HEK293 (cell line): ENCODE data around the gene SLC6A1.

Source experiments
- CTCF ChIP-seq: fragments of 450-650 bp; formaldehyde crosslinking; IDR thresholded peaks from 2 replicates; pipeline ENCODE4 v1.5.1; 2016; ENCODE audit warnings: missing biosample characterization, missing genetic modification characterization
- FEZF1 ChIP-seq: fragments of 450-650 bp; formaldehyde crosslinking; IDR thresholded peaks from 2 replicates; pipeline ENCODE4 v1.5.1; 2016; ENCODE audit warnings: missing biosample characterization, missing genetic modification characterization
- INSM2 ChIP-seq: fragments of 450-650 bp; formaldehyde crosslinking; IDR thresholded peaks from 2 replicates; pipeline ENCODE4 v1.5.1; 2016; ENCODE audit warnings: missing biosample characterization, missing genetic modification characterization
- MYNN ChIP-seq: fragments of 450-650 bp; formaldehyde crosslinking; IDR thresholded peaks from 2 replicates; pipeline ENCODE4 v1.5.1; 2016; ENCODE audit warnings: missing biosample characterization, missing genetic modification characterization, borderline replicate concordance
- PATZ1 ChIP-seq: fragments of 450-650 bp; formaldehyde crosslinking; IDR thresholded peaks from 2 replicates; pipeline ENCODE4 v1.5.1; 2016; ENCODE audit warnings: missing biosample characterization, missing genetic modification characterization
- SCRT1 ChIP-seq: fragments of 450-650 bp; formaldehyde crosslinking; IDR thresholded peaks from 2 replicates; pipeline ENCODE4 v1.5.1; 2016; ENCODE audit warnings: missing biosample characterization, missing genetic modification characterization, borderline replicate concordance
- ZBTB7A ChIP-seq: fragments of 450-650 bp; formaldehyde crosslinking; IDR thresholded peaks from 2 replicates; pipeline ENCODE4 v1.5.1; 2016; ENCODE audit warnings: low read depth, missing biosample characterization, missing genetic modification characterization
- ZNF140 ChIP-seq: fragments of 450-650 bp; formaldehyde crosslinking; IDR thresholded peaks from 2 replicates; pipeline ENCODE4 v1.5.1; 2016; ENCODE audit warnings: missing biosample characterization, missing genetic modification characterization
- ZNF174 ChIP-seq: fragments of 450-650 bp; formaldehyde crosslinking; IDR thresholded peaks from 2 replicates; pipeline ENCODE4 v1.5.0; 2017; ENCODE audit warnings: missing biosample characterization, mild to moderate bottlenecking, missing genetic modification characterization
- ZNF48 ChIP-seq: fragments of 450-650 bp; formaldehyde crosslinking; IDR thresholded peaks from 2 replicates; pipeline ENCODE4 v1.5.1; 2016; ENCODE audit warnings: missing biosample characterization, missing genetic modification characterization
- ZNF501 ChIP-seq: fragments of 450-650 bp; formaldehyde crosslinking; IDR thresholded peaks from 2 replicates; pipeline ENCODE4 v1.5.1; 2016; ENCODE audit warnings: missing biosample characterization, missing genetic modification characterization
- ZNF704 ChIP-seq: fragments of 450-650 bp; formaldehyde crosslinking; IDR thresholded peaks from 2 replicates; pipeline ENCODE4 v1.5.1; 2016; ENCODE audit warnings: missing biosample characterization, missing genetic modification characterization
- ZNF747 ChIP-seq: fragments of 450-650 bp; formaldehyde crosslinking; IDR thresholded peaks from 2 replicates; pipeline ENCODE4 v1.5.1; 2016; ENCODE audit warnings: missing biosample characterization, missing genetic modification characterization
- ZNF791 ChIP-seq: fragments of 450-650 bp; formaldehyde crosslinking; IDR thresholded peaks from 2 replicates; pipeline ENCODE4 v1.5.1; 2016; ENCODE audit warnings: missing biosample characterization, missing genetic modification characterization

- no peak for TF ChIP-seq CTCF (tag by site-specific recombination)
- no peak for TF ChIP-seq PATZ1 (tag by site-specific recombination)
- TF ChIP-seq INSM2: no peak
- TF ChIP-seq ZNF501 (tag by site-specific recombination): no peak
- TF ChIP-seq ZNF791 (tag by site-specific recombination): no peak
- TF ChIP-seq SCRT1 (tag by site-specific recombination): no peak
- no peak for TF ChIP-seq ZNF747 (tag by site-specific recombination)
- no peak for TF ChIP-seq ZNF48
- no peak for TF ChIP-seq FEZF1 (tag by site-specific recombination)
- TF ChIP-seq MYNN: no peak
- no peak for TF ChIP-seq ZNF704 (tag by site-specific recombination)
- TF ChIP-seq ZBTB7A (tag by site-specific recombination): no peak
- no peak for TF ChIP-seq ZNF140 (tag by site-specific recombination)
- TF ChIP-seq ZNF174 (tag by site-specific recombination): no peak
These were observed 9.1 kb downstream of the SLC6A1 start for GRCh38 chr3:11001658-11002021.
